ENCODE results near the gene PSD4. TPM values are rescaled to one million over a fixed set of nuclear protein-coding genes. Genes with fewer than 3 reads are reported as not detected.

PSD4 gene
- total RNA-seq, 2 experiments from 2014 or later: 96.5 to 101 TPM

GRCh38 chr2:113187771-113188170 is 14.0 kb downstream of the PSD4 start:
- Histone ChIP-seq H3K27ac (ENCODE audit: low read depth in 1 of 2, low read length in 2 of 2) (peak overlapping the region in 1 of 2 donors; percentile 14), H3K4me3 (ENCODE audit: low read length) (no peak overlapping the region), H3K4me1 (ENCODE audit: insufficient read depth, low read length) (peaks cover 57% of the 10 kb centered on the region), H3K27me3 (ENCODE audit: control insufficient read depth in 1 of 2, insufficient read depth in 2 of 2, low read length in 2 of 2) (no peaks in the 10 kb centered on the region), H3K9me3 (ENCODE audit: control insufficient read depth in 1 of 2, insufficient read depth in 1 of 2, low read length in 2 of 2) (no peaks in the 10 kb centered on the region), H3K36me3 (ENCODE audit: insufficient read depth, low read length) (peaks cover 90% of the 10 kb centered on the region)
- DNase-seq (no peak), ATAC-seq (ENCODE audit: poor library complexity) (no peak)
- intact Hi-C loops (cut with DNase I, micrococcal nuclease): no loop called here
- ChIA-PET POLR2A (no interaction called here), CTCF (no interaction called here)
- Mint-ChIP-seq H3K27ac (peak overlapping the region; percentile 57), H3K9me3 (no peaks in the 10 kb centered on the region), H3K4me1 (ENCODE audit: low read depth) (peaks cover 66% of the 10 kb centered on the region), H3K4me3 (no peak overlapping the region), H3K36me3 (ENCODE audit: low read depth) (peaks cover 84% of the 10 kb centered on the region), H3K27me3 (no peaks in the 10 kb centered on the region)
- no peak for TF ChIP-seq CTCF (IDR thresholded peaks at IDR 0.05)

DNA sequence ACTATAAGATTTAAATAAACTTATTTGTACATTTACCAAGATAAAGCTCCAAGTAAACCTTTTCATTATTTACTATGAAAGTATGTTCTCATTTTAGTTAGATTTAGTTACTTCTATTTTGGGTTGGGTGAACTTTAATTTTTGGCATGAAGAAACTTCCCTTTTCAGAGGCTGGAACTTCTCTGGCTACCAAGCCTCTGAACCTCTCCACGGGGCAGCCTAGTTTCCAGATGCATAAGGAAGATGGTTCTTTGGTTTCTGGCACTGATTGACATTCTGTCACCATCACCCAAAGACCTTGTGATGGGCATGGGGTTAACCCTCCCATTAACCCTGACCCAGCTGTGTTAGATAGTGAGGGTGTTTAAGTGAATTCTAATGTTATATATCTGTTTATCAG is 17.1 kb downstream of the PSD4 start:
- H3K4me1 Mint-ChIP-seq (ENCODE audit: low read depth): peaks cover 39% of the 10 kb centered on the region
- H3K4me3 ChIP-seq (ENCODE audit: low read length): no peak overlapping the region
- H3K9me3 ChIP-seq (ENCODE audit: control insufficient read depth in 1 of 2, insufficient read depth in 1 of 2, low read length in 2 of 2): no peaks in the 10 kb centered on the region
- peaks cover 89% of the 10 kb centered on the region for H3K36me3 ChIP-seq (ENCODE audit: insufficient read depth, low read length)
- no peak overlapping the region for H3K4me3 Mint-ChIP-seq
- peak overlapping the region; percentile 80 for H3K27ac Mint-ChIP-seq
- peak overlapping the region in 1 of 2 donors; percentile 29 for H3K27ac ChIP-seq (ENCODE audit: low read depth in 1 of 2, low read length in 2 of 2)
- H3K9me3 Mint-ChIP-seq: no peaks in the 10 kb centered on the region
- intact Hi-C loops (cut with DNase I, micrococcal nuclease): no loop called here
- ATAC-seq (ENCODE audit: poor library complexity): no peak
- DNase-seq: no peak
- ChIA-PET POLR2A (no interaction called here), CTCF (interaction anchor here (0.9 to 1.2 kb wide), 2 partner anchors 13 to 199 kb away, joined by 3 read pairs; no protein-coding TSS in a partner anchor)
- no peaks in the 10 kb centered on the region for H3K27me3 ChIP-seq (ENCODE audit: control insufficient read depth in 1 of 2, insufficient read depth in 2 of 2, low read length in 2 of 2)
- no peaks in the 10 kb centered on the region for H3K27me3 Mint-ChIP-seq
- peaks cover 89% of the 10 kb centered on the region for H3K36me3 Mint-ChIP-seq (ENCODE audit: low read depth)
- TF ChIP-seq CTCF (IDR thresholded peaks at IDR 0.05): no peak
- H3K4me1 ChIP-seq (ENCODE audit: insufficient read depth, low read length): peaks cover 26% of the 10 kb centered on the region

GRCh38 chr2:113192459-113193100 is 18.8 kb downstream of the PSD4 start:
- Mint-ChIP-seq H3K4me3 (no peak overlapping the region), H3K27me3 (no peaks in the 10 kb centered on the region), H3K36me3 (ENCODE audit: low read depth) (peaks cover 91% of the 10 kb centered on the region), H3K27ac (peak overlapping the region; percentile 67), H3K4me1 (ENCODE audit: low read depth) (peaks cover 24% of the 10 kb centered on the region), H3K9me3 (no peaks in the 10 kb centered on the region)
- Histone ChIP-seq H3K27ac (ENCODE audit: low read depth in 1 of 2, low read length in 2 of 2) (no peak overlapping the region), H3K4me1 (ENCODE audit: insufficient read depth, low read length) (peaks cover 10% of the 10 kb centered on the region), H3K4me3 (ENCODE audit: low read length) (no peak overlapping the region), H3K36me3 (ENCODE audit: insufficient read depth, low read length) (peaks cover 91% of the 10 kb centered on the region), H3K9me3 (ENCODE audit: control insufficient read depth in 1 of 2, insufficient read depth in 1 of 2, low read length in 2 of 2) (no peaks in the 10 kb centered on the region), H3K27me3 (ENCODE audit: control insufficient read depth in 1 of 2, insufficient read depth in 2 of 2, low read length in 2 of 2) (no peaks in the 10 kb centered on the region)
- DNase-seq (no peak), ATAC-seq (ENCODE audit: poor library complexity) (no peak)
- ChIA-PET CTCF (no interaction called here), POLR2A (interaction anchor here (1.2 to 1.4 kb wide), 4 partner anchors 9 to 54 kb away, joined by 3 to 4 read pairs (median 4); no protein-coding TSS in a partner anchor)
- intact Hi-C loops (cut with DNase I, micrococcal nuclease): no loop called here
- no peak for TF ChIP-seq CTCF (IDR thresholded peaks at IDR 0.05)

Data from CD4-positive, alpha-beta T cell (primary cell).